ENCODE data around the gene ATP8B3.

Gene ATP8B3

DNA sequence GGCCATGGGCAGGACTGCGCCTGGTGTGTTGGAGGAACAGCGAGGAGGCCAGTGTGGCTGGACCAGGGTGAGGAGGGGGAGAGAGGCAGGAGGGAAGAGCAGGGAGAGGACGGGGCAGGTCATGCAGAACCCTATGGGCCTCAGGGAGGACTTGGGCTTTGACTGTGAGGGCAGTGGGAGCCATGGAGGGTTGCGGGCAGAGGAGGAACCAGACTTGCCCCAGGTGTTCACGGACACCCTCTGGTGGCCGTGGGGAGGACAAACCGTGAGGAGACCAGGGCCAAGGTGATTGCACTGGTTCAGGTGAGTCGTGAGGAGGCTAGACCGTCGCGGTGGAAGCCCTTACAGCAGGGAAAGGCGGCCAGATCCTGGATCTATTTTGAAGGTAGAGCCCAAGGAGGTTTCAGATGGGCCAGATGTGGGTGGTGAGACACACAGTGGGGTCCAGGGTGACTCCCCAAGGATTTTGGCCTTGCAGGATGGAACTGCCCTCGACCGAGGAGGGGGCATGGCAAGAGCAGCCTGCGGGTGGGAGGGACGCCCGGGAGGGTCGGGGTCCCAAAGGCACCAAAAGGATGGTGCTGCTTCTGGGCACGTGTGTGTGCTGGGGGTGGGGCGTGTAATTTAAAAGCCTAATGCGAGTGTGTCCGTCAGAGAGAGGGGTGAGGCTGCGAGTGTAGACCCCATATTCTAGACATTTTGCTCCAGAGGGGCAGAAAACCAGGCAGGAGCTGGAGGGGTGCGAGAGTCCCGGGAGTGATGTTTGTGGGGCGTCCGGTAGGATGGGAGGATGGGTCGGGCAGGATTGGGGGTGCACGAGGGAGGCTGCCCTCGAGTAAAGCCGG lies 39.0 kb upstream of the ATP8B3 start:
- no peak for DNase-seq (ENCODE audit: low read depth)

DNA sequence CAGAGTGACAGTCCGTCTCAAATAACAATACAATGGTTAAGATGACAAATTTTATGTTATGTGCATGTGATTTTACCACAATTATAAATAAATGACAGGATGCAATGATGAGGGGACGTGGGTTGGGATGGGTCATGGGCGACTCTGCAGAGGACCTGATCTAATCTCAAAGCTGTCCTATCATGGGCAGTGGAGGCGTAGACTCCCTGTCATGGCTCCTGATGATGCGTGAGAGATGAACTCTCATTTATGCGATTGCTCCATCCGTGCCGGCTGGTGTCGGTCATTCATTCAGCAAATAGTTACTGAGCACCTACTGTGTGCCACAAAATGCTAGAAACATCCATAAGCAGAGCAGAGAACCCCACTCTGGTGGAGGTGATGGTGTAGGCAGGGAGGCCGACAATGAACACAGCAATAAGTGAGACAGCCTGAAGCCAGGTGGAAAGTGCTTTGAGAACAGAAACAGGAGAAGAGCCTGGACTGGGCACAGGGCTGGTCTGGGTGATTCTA lies 37.9 kb upstream of the ATP8B3 start:
- DNase-seq (ENCODE audit: low read depth), result no peak

DNA sequence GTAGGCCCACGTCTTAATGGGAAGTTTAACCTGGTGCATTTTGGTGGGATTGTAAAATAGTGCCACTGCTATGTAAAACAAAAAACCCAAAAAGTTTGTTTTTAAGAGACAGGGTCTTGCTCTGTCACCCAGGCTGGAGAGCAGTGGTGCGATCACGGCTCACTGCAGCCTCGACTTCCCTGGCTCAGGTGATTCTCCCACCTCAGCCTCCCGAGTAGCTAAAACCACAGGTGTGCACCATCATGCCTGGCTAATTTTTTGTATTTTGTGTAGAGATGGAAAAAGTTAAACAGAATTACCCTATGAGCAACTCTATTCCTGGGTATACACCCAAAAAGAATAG lies 37.0 kb upstream of the ATP8B3 start:
- no peak for DNase-seq (ENCODE audit: low read depth)

DNA sequence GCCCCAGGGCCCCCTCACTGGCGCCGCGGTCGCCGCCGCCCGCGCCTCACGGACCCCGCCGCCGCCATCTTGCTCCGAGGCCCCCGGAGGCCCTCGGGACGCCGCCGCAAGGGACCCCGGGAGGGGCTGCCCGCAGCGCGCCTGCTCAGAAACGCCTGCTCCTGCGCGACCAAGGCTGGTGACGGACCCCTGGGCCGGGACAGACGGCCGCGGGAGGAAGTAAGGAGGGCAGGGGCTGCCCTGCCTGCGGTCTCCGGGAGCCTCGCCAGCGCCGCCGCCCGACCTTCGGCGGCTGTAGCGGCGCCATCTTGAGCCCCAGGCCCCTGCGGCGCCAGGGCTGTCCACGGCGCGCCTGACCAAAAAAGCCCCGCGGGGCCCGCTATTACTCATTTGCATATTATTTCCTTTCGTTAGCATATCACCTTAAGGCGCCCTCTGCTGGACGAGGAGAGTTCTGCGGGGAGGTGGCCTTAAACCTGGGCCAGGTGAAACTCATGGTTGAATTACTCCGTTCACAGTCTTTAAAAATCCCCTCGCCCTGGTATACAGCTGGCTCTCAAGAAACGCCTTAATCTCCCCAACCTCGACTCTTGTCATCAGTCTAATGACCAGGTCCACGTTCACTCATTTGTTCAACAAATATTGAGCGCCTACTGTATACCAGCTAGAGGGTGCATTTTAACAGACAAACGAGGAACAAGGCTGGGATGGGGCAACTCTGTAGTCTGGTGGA lies 36.5 kb upstream of the ATP8B3 start, which contains the start of gene REXO1:
REXO1 (minus strand) TSS at position 85 of the 733 bp plus-strand sequence. CDS start 125 bp downstream, outside the sequence.
- DNase-seq (ENCODE audit: low read depth), result peak; percentile 93

DNA sequence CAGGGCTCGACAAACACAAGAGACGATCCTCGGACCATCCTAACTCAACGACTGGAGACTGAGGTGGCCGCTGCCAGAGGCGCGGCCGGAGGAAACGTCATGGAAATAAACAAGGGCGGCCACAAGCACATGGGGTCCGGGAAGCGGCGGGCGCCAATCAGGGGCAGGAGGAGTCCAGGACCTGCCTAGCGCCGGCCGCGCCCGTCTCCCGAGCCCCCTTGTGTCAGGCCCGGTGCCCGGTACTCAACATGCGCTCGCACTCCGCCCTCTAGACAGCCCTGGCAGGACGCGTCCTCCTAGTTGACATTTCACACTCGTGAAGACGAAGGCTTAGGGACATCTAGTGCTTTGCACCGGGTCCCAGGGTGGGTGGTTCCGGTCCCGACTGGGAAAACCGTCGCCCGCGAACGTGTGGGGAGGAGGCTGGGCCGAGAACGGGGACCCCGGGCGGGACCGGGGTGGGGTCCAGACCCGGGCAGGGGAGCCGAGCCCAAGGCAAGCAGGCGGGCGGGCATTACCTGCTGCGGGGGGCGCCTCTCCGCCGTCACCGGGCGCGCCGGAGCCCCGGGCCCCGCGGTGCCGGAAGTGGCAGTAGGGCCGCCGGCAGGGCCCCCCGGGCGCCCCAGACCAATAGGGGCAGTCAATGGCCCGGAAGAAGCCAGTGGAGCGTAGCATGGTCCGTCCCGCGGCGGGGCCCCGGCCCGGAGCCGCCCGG lies 35.8 kb upstream of the ATP8B3 start:
- DNase-seq (ENCODE audit: low read depth), result no peak

DNA sequence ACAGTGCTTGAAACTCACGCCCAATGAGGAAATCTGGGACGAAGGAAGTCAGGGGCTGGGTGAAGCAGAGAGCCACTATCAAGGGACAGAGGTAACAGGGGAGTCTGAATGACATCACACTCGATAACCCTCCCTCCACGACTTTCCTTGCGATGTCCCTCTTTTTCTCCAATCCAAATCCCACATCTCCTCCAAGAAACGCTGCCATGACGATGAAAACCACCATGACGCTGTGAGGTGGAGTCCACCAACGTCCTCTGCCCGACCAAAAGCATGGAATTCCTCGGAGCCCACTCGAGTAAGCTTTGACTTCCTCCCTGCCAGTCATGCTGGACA lies 35.2 kb upstream of the ATP8B3 start:
- no peak for DNase-seq (ENCODE audit: low read depth)

DNA sequence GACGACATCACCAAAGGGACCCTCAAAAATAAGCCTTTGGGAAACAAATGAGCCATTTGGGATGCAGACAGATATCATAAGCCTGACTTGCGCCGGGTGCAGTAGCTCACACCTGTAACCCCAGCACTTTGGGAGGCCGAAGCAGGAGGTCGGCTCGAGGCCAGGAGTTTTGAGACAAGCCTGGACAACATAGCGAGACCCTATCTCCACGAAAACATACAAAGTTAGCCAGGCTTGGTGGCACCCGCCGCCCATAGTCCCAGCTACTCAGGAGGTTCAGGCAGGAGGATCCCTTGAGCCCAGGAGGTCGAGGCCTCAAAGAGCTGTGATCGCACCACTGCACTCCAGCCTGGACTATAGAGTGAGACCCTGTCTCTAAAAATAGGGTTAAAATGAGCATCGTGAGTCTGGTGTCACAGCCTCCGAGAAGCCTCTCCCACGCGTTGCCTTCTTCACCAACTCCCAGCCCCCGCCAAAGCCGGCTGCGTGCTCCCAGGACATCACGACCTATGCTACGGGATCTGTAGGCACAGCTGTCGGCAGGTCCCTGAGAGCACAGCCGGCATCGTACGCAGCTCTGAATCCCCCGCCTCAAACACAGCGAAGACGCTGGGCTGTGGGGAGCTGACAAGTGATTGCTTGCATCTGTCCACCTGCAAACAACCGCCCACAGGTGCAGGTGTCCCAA lies 34.6 kb upstream of the ATP8B3 start:
- no peak for DNase-seq (ENCODE audit: low read depth)

DNA sequence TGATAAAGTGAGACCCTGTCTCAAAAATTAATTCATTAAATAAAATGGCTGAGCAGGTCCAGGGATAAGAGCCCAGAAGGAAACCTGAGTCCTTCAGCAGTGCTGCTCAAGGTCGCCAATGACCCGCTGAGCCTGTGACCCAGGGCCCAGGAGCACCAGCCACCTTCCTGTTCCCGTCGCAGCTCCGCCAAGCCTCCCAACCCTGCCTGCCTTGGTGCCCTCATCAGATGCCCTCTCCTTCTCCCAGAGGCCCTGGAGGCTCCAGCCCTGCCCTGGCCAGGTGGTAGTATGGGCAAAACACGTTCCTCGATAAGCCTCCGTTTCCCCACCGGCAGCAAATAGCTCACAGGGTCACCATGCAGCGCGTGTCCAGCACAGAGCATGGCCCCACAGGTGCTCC lies 33.6 kb upstream of the ATP8B3 start:
- no peak for DNase-seq (ENCODE audit: low read depth)

DNA sequence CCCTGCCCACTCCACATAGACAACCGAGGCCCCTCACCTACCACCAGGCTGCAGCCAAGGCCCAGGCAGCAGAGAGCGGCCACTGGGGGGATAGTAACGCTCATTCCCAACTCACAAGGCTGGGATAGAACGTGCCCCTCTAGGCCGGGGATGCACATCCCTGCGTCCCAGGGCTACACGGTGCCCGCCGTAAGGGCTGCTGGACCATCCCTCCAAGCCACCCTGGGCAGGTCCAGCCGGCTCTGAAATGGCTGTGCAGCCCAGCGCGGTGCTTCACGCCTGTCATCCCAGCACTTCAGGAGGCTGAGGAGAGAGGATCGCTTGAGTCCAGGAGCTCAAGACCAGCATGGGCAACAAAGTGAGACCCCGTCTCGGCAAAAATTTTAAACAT lies 33.0 kb upstream of the ATP8B3 start:
- no peak for DNase-seq (ENCODE audit: low read depth)

DNA sequence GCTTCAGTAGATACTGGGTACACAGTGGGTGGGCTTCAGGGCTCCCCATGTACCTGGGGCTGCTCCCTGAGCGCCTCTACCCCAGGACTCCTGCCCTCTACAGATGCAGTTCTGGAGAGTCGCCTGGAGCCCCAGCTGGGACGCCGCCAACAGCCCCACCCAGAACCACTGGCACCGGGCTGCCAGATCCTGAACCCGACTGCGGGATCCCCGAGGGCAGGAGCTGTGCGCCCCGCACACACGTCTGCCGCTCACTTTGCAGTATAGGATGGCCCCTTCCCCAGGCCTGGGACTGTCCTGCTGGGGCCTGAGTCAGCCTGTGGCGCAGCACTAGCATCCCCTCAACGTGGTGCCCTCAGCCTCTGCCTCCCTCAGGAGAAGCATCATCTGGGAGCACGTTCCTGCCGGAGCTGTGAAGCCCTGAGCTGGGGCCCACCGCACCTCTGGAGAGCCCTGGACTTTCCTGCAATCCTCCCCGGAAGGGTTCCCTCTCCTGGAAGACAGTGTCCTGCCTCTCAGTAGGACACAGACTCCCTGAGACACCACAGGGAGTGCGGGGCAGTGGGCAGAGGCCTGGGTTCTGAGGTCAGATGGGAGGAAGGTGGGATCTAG lies 32.5 kb upstream of the ATP8B3 start:
- DNase-seq (ENCODE audit: low read depth), result no peak

DNA sequence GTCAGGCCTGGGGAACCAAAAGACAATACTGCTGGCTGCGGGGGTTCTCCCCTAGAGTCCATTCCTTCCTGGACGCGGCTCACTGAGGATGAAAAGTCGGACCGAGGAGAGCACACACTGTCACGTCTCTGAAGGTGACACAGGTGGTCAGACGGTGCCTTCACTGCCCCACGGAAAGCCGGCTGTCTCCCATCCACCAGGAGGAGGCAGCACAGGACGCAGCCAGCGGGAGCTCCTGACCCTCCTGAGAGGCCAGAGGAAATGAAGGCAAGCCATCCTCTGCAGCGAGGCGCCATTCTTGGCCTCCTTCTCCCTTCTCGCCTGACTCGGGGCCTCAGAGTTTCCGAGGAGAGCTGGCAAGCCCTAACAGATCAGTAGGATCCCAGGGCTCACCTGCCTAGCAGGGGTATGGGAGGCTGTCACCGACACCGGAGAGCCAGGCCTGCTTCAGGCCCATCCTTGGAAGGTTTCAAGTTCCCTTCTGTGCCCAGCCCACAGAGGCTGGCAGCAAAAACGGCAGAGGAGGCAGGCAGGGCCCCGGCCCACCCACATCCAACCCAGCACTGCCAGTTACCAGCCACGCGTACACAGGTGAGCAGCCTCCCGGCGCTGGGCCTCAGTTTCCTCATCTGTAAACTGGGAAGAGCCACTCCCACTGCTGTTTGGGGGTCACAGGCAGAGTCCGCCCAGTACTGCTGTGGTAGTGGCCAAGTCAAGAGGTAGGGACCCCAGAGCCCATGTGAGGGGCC lies 31.7 kb upstream of the ATP8B3 start:
- no peak for DNase-seq (ENCODE audit: low read depth)

DNA sequence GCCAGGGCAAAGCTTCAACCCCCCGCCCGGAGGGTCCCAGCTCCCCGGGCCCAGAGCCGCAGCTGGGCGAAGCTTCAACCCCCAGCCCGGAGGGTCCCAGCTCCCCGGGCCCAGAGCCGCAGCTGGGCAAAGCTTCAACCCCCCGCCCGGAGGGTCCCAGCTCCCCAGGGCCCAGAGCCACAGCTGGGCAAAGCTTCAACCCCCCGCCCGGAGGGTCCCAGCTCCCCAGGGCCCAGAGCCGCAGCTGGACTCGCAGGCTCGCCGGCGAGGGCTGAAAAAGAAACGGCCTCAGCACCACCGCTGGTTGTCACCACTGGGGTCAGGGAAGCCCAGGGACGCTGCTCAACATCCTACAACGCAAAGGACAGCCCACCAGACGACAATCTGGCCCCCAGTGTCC lies 31.0 kb upstream of the ATP8B3 start:
- DNase-seq (ENCODE audit: low read depth), result no peak

DNA sequence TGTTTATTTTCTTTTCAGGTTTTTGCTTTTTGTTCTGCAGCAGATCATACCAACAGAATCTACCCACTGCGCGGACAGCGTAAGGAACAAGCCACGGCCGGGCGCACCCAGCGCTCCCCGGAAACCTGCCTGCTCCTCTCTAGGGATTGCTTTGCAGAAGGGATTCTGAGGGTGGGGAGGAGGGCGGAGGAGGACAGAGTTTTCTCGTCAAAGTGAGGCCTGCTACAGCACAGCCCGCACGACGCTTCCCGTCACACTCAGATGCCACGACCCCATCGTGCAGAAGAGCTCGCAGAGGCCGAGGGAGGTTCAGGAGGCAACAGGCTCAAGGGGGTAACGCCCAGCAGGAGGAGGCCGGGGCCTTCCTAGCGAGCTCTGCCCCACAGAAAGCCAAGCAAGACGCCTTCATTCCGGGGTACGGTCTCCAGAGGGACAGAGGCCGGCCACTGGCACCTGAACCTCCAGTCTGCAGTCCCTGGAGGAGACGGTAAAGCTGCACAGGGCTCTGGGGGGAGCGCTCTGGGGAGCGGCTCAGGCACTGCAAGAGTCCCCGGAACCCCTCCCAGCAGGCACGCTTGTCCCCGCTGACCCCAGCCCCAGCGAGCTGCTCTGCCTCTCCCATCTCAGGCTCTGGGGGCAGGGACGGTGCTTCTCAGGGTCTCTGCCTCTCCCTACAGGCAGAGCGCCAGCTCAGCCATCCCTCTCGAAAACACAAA lies 29.3 kb upstream of the ATP8B3 start:
- no peak for DNase-seq (ENCODE audit: low read depth)

DNA sequence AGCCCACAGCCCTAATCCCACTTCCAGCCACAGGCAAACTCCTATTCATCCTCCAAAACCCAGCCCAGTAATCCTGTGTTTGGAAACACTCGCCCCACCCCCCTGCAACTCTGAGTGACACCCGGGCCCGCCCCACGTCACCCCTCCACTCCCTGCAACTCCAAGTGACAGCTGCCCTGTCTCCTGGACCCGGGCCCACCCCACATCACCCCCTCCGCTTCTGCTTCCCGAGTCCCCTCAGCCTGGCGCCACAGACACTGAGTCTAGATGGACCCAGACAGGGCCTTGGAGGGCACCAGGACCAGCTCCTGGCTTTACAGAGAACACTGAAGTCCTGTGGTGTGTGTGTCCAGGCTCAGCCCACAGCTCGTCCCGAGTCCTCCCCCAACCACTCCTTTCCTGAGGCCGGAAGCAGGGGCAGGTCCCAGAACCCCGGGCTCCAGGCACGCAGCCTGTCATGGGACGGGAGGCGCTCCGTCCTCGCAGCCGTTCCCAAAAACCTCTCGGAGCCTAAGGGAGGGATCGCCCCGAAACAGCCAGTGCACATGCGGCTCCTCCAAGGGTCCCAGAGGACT lies 28.6 kb upstream of the ATP8B3 start:
- DNase-seq (ENCODE audit: low read depth), result no peak

DNA sequence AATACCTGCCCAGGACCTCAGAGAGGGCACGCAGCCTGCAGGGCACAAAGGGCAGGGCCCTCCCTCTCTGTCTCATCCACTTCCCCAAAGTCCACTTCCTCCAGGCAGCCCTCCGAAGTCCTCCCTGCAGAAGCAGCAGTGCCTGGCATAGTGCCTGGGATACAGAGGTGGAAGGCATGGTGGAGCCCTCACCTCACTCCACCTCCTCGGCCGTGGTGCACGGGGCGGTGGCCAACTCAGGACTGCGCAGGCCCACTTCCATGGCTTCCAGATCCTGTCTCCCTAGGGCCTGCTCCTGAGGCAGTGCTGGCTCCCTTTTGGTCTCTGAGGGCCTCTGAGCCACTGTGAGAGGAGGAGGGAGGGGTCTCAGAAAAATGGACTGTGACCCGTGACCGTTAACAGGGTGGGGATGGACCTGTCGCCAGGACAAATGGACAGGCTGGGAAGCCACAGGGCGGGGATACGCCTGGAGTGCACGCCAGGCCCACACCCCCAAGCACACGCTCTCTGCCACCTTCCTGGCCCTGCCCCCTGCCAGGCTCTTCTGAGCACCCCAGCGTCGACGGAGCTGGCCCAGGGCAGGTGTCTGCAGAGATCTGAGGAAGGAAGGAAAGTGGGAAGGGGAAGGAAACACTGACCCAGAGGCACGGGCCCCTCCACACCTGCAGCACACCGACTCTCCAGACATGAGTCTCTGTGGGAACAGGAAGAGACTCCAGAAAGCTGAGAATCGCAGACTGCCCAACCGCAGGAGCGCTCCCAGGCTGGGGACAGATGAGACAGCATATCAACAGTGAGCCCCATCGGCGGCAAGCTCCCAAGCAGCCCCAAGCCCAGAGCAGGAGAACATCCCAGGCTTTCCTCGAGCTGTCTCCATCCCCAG lies 27.8 kb upstream of the ATP8B3 start:
- DNase-seq (ENCODE audit: low read depth), result no peak

DNA sequence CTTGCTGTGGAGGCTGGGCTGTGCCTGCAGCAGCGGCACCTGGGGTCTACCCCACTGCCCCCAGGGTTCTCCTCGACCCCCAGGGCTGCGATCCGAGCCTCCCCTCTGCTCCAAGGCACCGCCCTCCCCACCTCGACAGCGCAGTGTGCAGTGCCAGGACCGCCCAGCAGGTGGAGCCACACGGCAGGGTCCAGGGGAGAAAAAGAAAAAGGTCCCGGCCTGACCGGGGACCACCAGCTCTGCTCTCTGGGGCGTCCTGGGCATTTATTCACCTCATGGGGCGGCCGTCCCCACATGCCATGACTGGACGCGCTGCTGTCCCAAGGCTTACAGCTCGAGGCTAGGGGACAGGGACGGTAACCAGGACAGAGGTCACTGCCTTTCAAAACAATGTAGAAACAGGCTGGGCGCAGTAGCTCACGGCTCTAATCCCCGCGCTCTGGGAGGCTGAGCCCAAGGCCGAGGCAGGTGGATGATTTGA lies 25.6 kb upstream of the ATP8B3 start:
- peak; percentile 36 for DNase-seq (ENCODE audit: low read depth)

DNA sequence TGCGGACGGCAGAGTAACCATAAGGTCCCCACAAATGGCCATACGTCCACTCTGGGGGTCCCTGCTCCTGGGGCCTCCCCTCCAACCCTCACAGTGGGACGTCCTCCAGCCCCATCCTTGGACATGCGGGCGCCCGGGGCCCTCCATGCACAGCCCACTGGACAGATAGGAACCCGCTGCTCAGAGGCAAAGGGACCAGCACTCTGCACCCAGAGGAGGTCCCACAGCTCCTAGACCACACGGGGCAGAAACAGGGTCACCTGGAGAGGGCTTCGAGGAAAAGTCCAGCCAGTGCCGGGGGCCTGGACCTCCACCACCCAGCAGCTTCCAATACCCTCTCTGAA lies 25.1 kb upstream of the ATP8B3 start:
- DNase-seq (ENCODE audit: low read depth), result no peak

DNA sequence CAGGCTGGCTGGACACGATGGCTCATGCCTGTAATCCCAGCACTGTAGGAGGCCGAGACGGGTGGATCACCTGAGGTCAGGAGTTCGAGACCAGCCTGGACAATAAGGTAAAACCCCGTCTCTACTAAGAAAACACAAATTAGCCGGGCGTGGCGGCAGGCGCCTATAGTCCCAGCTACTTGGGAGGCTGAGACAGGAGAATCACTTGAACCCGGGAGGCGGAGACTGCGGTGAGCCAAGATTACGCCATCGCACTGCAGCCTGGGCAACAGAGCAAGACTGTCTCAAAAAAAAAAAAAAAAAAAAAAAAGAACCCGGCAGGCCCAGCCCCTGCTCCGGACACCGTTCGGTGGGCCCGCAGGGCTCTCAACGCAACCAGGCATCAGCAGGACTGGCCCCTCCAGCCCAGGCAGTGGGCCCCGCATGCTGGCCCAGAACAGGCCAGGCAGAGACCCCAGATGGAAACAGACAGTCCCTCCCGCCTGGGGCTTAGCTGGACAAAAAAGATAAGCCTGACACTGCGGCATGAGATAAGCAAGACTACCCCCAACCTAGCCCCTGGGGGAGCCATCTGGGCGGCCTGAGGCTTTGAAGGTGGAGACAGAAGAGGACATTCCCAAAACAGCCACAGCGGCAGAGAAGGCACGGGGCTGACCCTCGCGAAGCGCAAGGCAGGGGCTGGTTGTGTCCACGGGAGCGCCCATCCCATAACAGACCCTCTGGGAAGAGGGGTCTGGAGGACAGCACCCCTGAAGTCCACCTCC lies 24.6 kb upstream of the ATP8B3 start:
- no peak for DNase-seq (ENCODE audit: low read depth)
